OCI-LY3 (cell line): ENCODE measurements around the gene PIGS.

Experiments
- H2AFZ ChIP-seq: fragments of 200-600, 300-600 bp; shearing (Covaris generic); 2 replicates; pipeline ENCODE4 v1.6.0; 2014; ENCODE audit warnings: antibody characterized with exemption, low read depth, low read length
- H3K27ac ChIP-seq: fragments of 200-600, 300-600 bp; sonication (generic); 2 replicates; pipeline ENCODE4 v1.5.1; 2014; ENCODE audit warnings: mild to moderate bottlenecking, low read length, moderate library complexity, mixed read lengths
- H3K27me3 ChIP-seq: fragments of 200-600, 300-600 bp; sonication (generic); 2 replicates; pipeline ENCODE4 v1.6.1; 2014; ENCODE audit warnings: low read depth, low read length, mixed read lengths
- H3K36me3 ChIP-seq: fragments of 200-600, 300-600 bp; sonication (generic); replicated peaks from 2 replicates; pipeline ENCODE3; 2014; ENCODE audit warnings: low read depth, low read length, mixed read lengths
- H3K4me1 ChIP-seq: fragments of 300-600, 200-600 bp; sonication (generic); 2 replicates; pipeline ENCODE4 v1.6.1; 2014; ENCODE audit warnings: low read length, mixed read lengths
- H3K4me2 ChIP-seq: fragments of 200-600, 300-600 bp; sonication (generic); 2 replicates; pipeline ENCODE4 v1.6.1; 2014; ENCODE audit warnings: low read length, mixed read lengths
- H3K4me3 ChIP-seq: fragments of 300-600, 200-600 bp; sonication (generic); 2 replicates; pipeline ENCODE4 v1.5.1; 2014; ENCODE audit warnings: antibody characterized with exemption, mild to moderate bottlenecking, low read length, moderate library complexity
- H3K79me2 ChIP-seq: fragments of 300-600, 200-600 bp; shearing (Covaris generic); 2 replicates; pipeline ENCODE4 v1.6.1; 2014; ENCODE audit warnings: mild to moderate bottlenecking, low read length, mixed read lengths
- H3K9ac ChIP-seq: fragments of 300-600, 200-600 bp; shearing (Covaris generic); 2 replicates; pipeline ENCODE4 v1.6.0; 2014; ENCODE audit warnings: mild to moderate bottlenecking, low read length, moderate library complexity
- H3K9me3 ChIP-seq: fragments of 200-600, 300-600 bp; shearing (Covaris generic); 2 replicates; pipeline ENCODE4 v1.6.1; 2014; ENCODE audit warnings: low read length, mixed read lengths; ENCODE audit not compliant: insufficient read depth
- H4K20me1 ChIP-seq: fragments of 200-600, 300-600 bp; sonication (generic); 2 replicates; pipeline ENCODE4 v1.6.1; 2016; ENCODE audit warnings: low read length, mixed read lengths; ENCODE audit not compliant: insufficient read depth
- EZH2phosphoT487 ChIP-seq: fragments of 200-600 bp; shearing (Covaris generic); IDR thresholded peaks from 2 replicates; pipeline ENCODE4 v1.6.1; 2018; ENCODE audit warnings: antibody characterized with exemption, mixed run types, low read depth
- TF ChIP-seq, protein P1 (sequence below): fragments of 200-600, 300-600 bp; sonication (generic); IDR thresholded peaks from 2 replicates; pipeline ENCODE4 v1.5.1; 2014; ENCODE audit warnings: antibody characterized with exemption, low read length, low read depth

Gene PIGS

DNA sequence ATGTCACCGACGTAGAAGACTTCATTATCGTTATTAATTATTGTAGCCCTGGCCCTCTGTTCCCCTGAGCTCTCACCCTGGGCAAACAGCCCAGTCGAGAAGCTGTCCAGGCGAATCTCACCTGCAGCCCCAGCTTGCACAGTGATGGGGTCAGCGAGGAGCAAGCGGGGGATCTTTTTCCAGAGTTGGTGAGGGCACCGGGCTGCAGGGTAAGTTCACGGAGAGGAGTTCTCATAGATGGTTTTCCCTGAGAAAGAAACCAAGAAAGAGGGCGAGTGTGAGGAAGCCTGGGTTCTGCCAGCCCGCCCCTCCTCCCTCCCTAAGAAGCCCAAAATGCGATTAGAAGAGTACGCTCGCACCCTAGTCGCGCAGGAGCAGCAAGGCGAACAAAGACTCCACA is 27.1 kb upstream of the PIGS start:
- H4K20me1 ChIP-seq = no peaks in the 10 kb centered on the region
- H3K4me2 ChIP-seq = peak overlapping the region; percentile 87
- H3K4me3 ChIP-seq = peak overlapping the region; percentile 95
- peaks cover 4% of the 10 kb centered on the region for H3K36me3 ChIP-seq
- no peaks in the 10 kb centered on the region for H3K27me3 ChIP-seq
- no peaks in the 10 kb centered on the region for H3K9me3 ChIP-seq
- peaks cover 14% of the 10 kb centered on the region for H3K4me1 ChIP-seq
- TF ChIP-seq EZH2phosphoT487 = no peak
- TF ChIP-seq, protein P1, sequence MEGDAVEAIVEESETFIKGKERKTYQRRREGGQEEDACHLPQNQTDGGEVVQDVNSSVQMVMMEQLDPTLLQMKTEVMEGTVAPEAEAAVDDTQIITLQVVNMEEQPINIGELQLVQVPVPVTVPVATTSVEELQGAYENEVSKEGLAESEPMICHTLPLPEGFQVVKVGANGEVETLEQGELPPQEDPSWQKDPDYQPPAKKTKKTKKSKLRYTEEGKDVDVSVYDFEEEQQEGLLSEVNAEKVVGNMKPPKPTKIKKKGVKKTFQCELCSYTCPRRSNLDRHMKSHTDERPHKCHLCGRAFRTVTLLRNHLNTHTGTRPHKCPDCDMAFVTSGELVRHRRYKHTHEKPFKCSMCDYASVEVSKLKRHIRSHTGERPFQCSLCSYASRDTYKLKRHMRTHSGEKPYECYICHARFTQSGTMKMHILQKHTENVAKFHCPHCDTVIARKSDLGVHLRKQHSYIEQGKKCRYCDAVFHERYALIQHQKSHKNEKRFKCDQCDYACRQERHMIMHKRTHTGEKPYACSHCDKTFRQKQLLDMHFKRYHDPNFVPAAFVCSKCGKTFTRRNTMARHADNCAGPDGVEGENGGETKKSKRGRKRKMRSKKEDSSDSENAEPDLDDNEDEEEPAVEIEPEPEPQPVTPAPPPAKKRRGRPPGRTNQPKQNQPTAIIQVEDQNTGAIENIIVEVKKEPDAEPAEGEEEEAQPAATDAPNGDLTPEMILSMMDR = no peak
- peak overlapping the region; percentile 59 for H2AFZ ChIP-seq
- peak overlapping the region; percentile 78 for H3K27ac ChIP-seq
- peaks cover 17% of the 10 kb centered on the region for H3K79me2 ChIP-seq
- peak overlapping the region; percentile 87 for H3K9ac ChIP-seq

DNA sequence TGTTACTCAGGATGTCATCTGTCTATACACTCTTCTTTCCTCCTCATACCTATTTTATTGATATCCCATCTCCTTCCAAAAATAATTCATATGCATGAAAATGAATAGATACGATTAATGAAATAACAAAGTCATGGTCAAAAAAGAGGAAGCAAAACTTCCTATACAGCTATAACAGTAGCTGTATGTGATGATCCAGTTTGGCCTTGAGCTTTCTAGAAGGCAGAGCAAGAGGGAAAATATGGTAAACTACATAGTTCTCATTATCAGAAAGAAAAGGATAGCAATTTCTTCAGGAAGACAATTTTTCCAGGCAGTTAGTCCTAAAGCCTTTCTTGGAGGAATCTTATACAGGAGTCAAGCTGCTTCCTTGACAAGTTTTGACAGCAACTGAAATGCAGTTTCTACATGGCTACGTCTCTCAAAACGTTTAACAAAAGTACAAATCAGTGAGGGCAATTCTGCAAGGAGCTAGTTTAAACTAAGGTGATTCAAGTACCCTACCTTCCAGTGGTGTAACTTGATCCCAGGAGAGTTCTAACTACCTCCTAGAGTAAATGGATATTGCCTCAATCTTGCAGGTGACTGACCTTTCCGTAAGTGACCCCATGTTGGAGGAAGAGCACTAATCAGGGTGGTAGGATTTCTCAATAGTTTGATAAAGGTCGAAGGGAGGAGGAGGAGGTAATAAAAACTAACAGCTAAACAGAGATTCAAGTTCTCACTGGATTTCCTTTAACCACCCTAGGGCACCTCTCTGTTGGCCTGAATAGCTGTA is 26.5 kb upstream of the PIGS start:
- H3K4me3 ChIP-seq = peak overlapping the region; percentile 95
- H2AFZ ChIP-seq = no peak overlapping the region
- H3K36me3 ChIP-seq = peaks cover 8% of the 10 kb centered on the region
- no peaks in the 10 kb centered on the region for H4K20me1 ChIP-seq
- no peaks in the 10 kb centered on the region for H3K9me3 ChIP-seq
- H3K4me1 ChIP-seq = peaks cover 14% of the 10 kb centered on the region
- H3K27ac ChIP-seq = peak overlapping the region; percentile 78
- H3K9ac ChIP-seq = peak overlapping the region; percentile 87
- no peak for TF ChIP-seq EZH2phosphoT487
- TF ChIP-seq, protein P1 = no peak
- H3K4me2 ChIP-seq = peak overlapping the region; percentile 87
- H3K79me2 ChIP-seq = peaks cover 17% of the 10 kb centered on the region
- H3K27me3 ChIP-seq = no peaks in the 10 kb centered on the region

DNA sequence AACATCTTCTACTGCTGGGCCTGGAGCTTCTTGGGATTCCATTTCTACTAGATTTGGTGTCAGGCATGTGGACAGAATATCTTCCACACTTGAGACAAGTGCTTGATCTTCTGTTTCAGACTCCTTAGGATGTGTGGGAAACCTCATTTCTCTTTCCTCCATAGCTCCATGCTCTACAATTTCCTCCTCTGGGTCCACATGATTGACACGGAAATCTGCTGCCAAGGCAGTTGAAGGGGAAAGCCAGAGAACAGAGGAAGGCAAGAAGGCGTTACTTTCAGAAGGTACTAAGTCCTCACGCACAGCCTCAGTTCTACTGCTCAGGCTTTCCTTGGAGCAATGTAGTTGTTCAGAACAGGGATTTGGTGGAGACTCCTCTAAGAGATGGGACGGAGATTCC is 20.9 kb upstream of the PIGS start:
- Histone ChIP-seq H3K79me2 (peaks cover 9% of the 10 kb centered on the region), H3K4me3 (no peak overlapping the region), H2AFZ (no peak overlapping the region), H3K27ac (no peak overlapping the region), H3K9me3 (no peaks in the 10 kb centered on the region), H3K9ac (no peak overlapping the region), H3K36me3 (peaks cover 48% of the 10 kb centered on the region), H3K27me3 (no peaks in the 10 kb centered on the region), H4K20me1 (peaks cover 7% of the 10 kb centered on the region; the same call in 1 of the 2 replicates), H3K4me2 (no peak overlapping the region), H3K4me1 (peaks cover under 1% of the 10 kb centered on the region)
- no peak for TF ChIP-seq EZH2phosphoT487
- TF ChIP-seq, protein P1 = no peak

DNA sequence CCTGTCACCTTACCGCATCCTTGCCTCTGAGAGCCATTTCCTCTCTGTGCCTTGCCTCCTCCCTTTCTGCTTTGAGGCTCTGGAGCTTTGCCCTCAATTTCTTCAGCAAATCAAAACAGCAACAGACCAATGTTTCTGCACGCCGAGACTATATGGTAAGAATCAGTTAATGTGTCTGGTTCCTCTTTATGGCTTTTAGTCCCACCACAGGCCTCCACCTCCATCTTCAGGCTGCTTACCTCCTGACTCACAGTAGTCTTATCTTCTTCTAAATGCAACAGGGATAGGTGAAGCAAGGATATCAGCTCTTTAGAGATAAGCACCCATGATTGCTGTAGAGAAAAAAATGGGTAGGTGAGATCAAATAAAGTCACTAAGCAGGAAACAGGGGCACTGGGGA is 14.5 kb upstream of the PIGS start:
- Histone ChIP-seq H4K20me1 (peaks cover 11% of the 10 kb centered on the region; the same call in 1 of the 2 replicates), H3K9ac (no peak overlapping the region), H3K79me2 (no peaks in the 10 kb centered on the region), H3K4me3 (no peak overlapping the region), H3K27ac (no peak overlapping the region), H3K4me1 (peaks cover 2% of the 10 kb centered on the region), H3K4me2 (no peak overlapping the region), H3K27me3 (no peaks in the 10 kb centered on the region), H3K9me3 (no peaks in the 10 kb centered on the region), H2AFZ (no peak overlapping the region), H3K36me3 (peaks cover 75% of the 10 kb centered on the region)
- TF ChIP-seq, protein P1 = no peak
- no peak for TF ChIP-seq EZH2phosphoT487
